ENCODE measurements around the gene DDX31. TPM values are rescaled to one million over a fixed set of nuclear protein-coding genes. Genes with fewer than 3 reads are reported as not detected.

The DDX31 gene
- total and polyA plus RNA-seq, 9 of the 15 experiments (the other 6 are each of a cell fraction or from before 2014, with no cell fraction given) = 11.9 to 24.6 (median 22.2) TPM

Other genes starting within 250 kb of the DDX31 start
- not detected in 2 replicates for gene BARHL1, start 87.4 kb downstream of the DDX31 start, total RNA-seq (2014; rRNA removed)
- not detected in 2 replicates for gene BARHL1, start 87.4 kb downstream of the DDX31 start, total RNA-seq (2014; rRNA removed; fragmentation: Illumina TruSeq; extraction: Trizol)
- gene BARHL1, start 87.4 kb downstream of the DDX31 start, total RNA-seq (2015; rRNA removed; fragmentation: Illumina TruSeq; extraction: Trizol) = not detected in 2 replicates
- gene BARHL1, start 87.4 kb downstream of the DDX31 start, total RNA-seq (2021) = not detected in 2 replicates
- gene BARHL1, start 87.4 kb downstream of the DDX31 start, polyA plus RNA-seq (2011; rRNA removed) = not detected in 2 replicates
- gene BARHL1, start 87.4 kb downstream of the DDX31 start, polyA plus RNA-seq (2014; fragmentation: Illumina TruSeq; extraction: Trizol) = not detected in 2 replicates
- not detected for gene BARHL1, start 87.4 kb downstream of the DDX31 start, polyA plus RNA-seq (2014; fragmentation: Nextera tagmentation; extraction: Ambion mirVana)
- not detected in 2 replicates for gene BARHL1, start 87.4 kb downstream of the DDX31 start, polyA plus RNA-seq (2014; rRNA removed)
- gene GTF3C4, start 481 bp upstream of the DDX31 start, total RNA-seq (2014; rRNA removed) = 12.2 and 14.7 TPM in 2 replicates
- 15.0 and 15.6 TPM in 2 replicates for gene GTF3C4, start 481 bp upstream of the DDX31 start, total RNA-seq (2014; rRNA removed; fragmentation: Illumina TruSeq; extraction: Trizol)
- 14.5 and 15.8 TPM in 2 replicates for gene GTF3C4, start 481 bp upstream of the DDX31 start, total RNA-seq (2015; rRNA removed; fragmentation: Illumina TruSeq; extraction: Trizol)
- 20.0 and 20.3 TPM in 2 replicates for gene GTF3C4, start 481 bp upstream of the DDX31 start, total RNA-seq (2021)
- 5.8 and 8.2 TPM in 2 replicates for gene GTF3C4, start 481 bp upstream of the DDX31 start, polyA plus RNA-seq (2011; rRNA removed)
- gene GTF3C4, start 481 bp upstream of the DDX31 start, polyA plus RNA-seq (2014; fragmentation: Illumina TruSeq; extraction: Trizol) = 16.0 and 17.2 TPM in 2 replicates
- 1 to 10 TPM; 3.9 to 5.8 TPM for gene GTF3C4, start 481 bp upstream of the DDX31 start, polyA plus RNA-seq (2014; fragmentation: Nextera tagmentation; extraction: Ambion mirVana)
- 8.7 and 8.8 TPM in 2 replicates for gene GTF3C4, start 481 bp upstream of the DDX31 start, polyA plus RNA-seq (2014; rRNA removed)
- not detected in 2 replicates for gene AK8, start 208.3 kb upstream of the DDX31 start, total RNA-seq (2014; rRNA removed)
- not detected in 2 replicates for gene AK8, start 208.3 kb upstream of the DDX31 start, total RNA-seq (2014; rRNA removed; fragmentation: Illumina TruSeq; extraction: Trizol)
- gene AK8, start 208.3 kb upstream of the DDX31 start, total RNA-seq (2015; rRNA removed; fragmentation: Illumina TruSeq; extraction: Trizol) = not detected in 2 replicates
- not detected in 2 replicates for gene AK8, start 208.3 kb upstream of the DDX31 start, total RNA-seq (2021)
- gene AK8, start 208.3 kb upstream of the DDX31 start, polyA plus RNA-seq (2011; rRNA removed) = 0.03 TPM in 1 of 2 replicates, not detected in the other
- not detected in 2 replicates for gene AK8, start 208.3 kb upstream of the DDX31 start, polyA plus RNA-seq (2014; fragmentation: Illumina TruSeq; extraction: Trizol)
- gene AK8, start 208.3 kb upstream of the DDX31 start, polyA plus RNA-seq (2014; fragmentation: Nextera tagmentation; extraction: Ambion mirVana) = under 1 TPM; 0.06 to 0.37 TPM
- not detected in 2 replicates for gene AK8, start 208.3 kb upstream of the DDX31 start, polyA plus RNA-seq (2014; rRNA removed)
- gene SPACA9, start 208.9 kb upstream of the DDX31 start, total RNA-seq (2014; rRNA removed) = 0.36 and 0.41 TPM in 2 replicates
- 0.33 and 0.54 TPM in 2 replicates for gene SPACA9, start 208.9 kb upstream of the DDX31 start, total RNA-seq (2014; rRNA removed; fragmentation: Illumina TruSeq; extraction: Trizol)
- gene SPACA9, start 208.9 kb upstream of the DDX31 start, total RNA-seq (2015; rRNA removed; fragmentation: Illumina TruSeq; extraction: Trizol) = 0.22 and 0.30 TPM in 2 replicates
- gene SPACA9, start 208.9 kb upstream of the DDX31 start, total RNA-seq (2021) = 0.38 and 0.40 TPM in 2 replicates
- gene SPACA9, start 208.9 kb upstream of the DDX31 start, polyA plus RNA-seq (2011; rRNA removed) = 0.45 and 0.61 TPM in 2 replicates
- gene SPACA9, start 208.9 kb upstream of the DDX31 start, polyA plus RNA-seq (2014; fragmentation: Illumina TruSeq; extraction: Trizol) = 0.51 and 0.75 TPM in 2 replicates
- under 1 TPM; 0.06 to 0.17 TPM for gene SPACA9, start 208.9 kb upstream of the DDX31 start, polyA plus RNA-seq (2014; fragmentation: Nextera tagmentation; extraction: Ambion mirVana)
- 0.41 and 0.71 TPM in 2 replicates for gene SPACA9, start 208.9 kb upstream of the DDX31 start, polyA plus RNA-seq (2014; rRNA removed)